NCI-H774 (cell line): Measurements from ENCODE around the gene KLHL29.

Experiments
- DNase-seq: peaks from one replicate; lab custom pipeline; 2025; lab: John Stamatoyannopoulos, UW

Gene KLHL29

GRCh38 chr2:23616630-23617029 is 231.7 kb downstream of the KLHL29 start:
- no peak for DNase-seq

- DNase-seq, result no peak
Measured at GRCh38 chr2:23617167-23617810, 232.3 kb downstream of the KLHL29 start.

GRCh38 chr2:23617811-23618215 is 232.8 kb downstream of the KLHL29 start:
- no peak for DNase-seq

DNA sequence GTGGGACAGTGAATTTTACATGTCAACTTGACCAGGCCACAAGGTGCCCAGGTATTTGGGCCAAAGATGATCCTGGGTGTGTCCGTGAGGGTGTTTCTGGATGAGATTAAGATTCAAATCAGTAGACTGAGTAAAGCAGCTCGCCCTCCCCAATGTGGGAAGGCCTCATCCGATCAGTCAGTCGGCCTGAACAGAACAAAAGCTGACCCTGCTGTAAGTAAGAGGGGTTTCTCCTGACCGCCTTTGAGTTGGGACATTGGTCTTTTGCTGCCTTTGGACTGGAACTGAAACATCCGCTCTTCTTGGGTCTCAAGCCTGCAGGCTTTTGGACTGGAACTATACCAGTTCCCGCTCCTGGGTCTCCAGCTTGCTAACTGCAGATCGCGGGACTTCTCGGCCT is 233.3 kb downstream of the KLHL29 start:
- no peak for DNase-seq

GRCh38 chr2:23618794-23619530 is 234.0 kb downstream of the KLHL29 start:
- DNase-seq, result no peak

GRCh38 chr2:23619941-23620340 is 235.0 kb downstream of the KLHL29 start:
- no peak for DNase-seq

DNA sequence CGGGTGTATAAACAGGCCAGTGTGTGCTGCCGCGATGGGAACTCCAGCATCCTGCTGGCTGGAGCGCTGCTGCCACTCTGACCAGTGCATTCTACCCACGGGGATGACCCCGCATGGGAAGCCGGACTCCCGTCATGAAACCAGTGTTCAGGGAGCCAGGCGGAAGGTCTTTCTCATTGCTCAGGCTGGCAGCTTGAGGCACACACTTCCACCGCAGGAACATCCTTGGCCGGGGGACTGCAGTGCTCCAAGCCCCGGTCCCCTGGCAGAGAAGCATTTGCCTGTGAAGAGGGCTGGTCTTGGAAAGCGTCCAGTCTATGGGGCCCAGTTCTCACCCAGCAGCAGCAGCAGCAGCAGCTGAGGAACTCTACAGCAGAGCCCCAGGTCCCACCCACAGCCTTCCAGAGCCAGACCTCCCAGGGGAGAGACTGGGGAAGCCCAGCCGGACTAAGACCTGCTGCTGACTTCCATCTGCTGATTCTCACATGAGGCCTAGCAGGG is 235.9 kb downstream of the KLHL29 start:
- no peak for DNase-seq

DNA sequence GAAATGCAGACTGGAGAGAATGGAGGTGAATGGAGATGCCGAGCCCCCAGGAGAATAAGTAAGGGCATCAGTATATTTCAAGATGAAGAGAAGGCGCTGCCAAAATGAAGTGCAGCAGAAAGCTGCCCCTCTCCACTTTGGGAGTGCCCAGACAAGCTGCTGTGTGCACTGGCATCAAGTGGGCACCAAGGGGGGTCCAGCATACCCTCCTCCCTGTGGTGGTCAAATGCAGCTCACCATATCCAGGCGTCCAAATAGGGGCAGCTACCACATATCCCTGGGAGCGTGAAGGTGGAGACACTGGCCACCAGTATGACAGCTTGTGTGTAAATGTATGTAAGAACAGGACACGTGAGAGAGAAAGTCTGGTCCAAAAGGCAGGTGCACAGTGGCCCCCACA is 236.6 kb downstream of the KLHL29 start:
- no peak for DNase-seq

- no peak for DNase-seq
Measured at GRCh38 chr2:23622466-23622865, 237.5 kb downstream of the KLHL29 start.

GRCh38 chr2:23622966-23623675 is 238.1 kb downstream of the KLHL29 start:
- DNase-seq, result no peak

DNA sequence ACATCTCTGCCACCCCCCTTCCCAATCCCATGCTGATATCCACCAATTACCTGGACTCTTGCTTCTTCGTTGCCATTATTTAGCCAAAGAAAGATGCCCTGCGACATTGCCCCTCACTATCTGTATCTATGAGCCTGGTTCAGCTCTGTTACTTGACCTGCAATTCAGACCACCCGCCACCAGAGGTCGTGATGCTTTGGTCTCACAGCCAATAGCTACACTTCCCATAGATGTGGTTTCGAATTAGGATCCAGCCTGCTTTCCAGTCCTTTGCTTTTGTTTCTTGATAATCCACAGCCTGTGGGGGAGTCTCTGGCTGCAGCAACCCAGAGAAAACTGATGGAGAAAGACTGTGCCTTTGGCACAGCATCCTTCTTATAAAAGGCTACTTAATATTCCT is 239.4 kb downstream of the KLHL29 start:
- no peak for DNase-seq

DNA sequence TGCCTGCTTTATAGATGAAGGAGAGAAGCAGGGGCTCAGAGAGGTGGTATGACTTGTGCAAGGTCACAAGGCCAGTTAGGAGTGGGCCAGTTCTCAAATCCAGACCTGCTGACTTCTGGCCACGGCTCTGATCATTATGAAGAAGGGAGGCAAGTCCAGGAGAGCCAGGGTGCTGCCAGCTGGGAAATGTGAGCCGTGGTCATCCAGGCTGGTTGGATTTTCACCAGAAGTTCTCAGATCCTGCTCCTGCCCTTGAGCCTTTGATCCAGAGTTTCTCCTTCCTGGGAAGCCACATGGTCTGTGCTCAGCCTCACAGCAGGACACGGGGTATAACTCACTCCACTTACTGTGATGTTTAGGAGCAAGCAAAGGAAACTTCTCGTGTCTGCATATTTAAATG is 239.9 kb downstream of the KLHL29 start:
- no peak for DNase-seq

DNA sequence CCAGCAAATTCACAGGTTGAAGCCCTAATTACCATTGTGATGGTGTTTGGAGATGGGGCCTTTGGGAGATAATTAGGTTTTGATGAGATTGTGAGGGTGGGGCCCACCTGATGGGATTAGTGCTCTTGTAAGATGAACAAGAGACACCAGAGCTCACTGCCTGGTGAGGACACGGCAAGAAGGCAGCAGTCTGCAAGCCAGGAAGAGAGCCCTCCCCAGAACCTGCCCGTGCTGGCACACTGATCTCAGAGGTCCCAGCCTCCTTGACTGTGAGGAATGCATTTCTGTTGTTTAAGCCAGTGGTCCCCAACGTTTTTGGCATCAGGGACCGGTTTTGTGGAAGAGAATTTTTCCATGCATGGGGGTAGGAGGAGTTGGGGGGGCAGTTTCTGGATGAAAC is 240.7 kb downstream of the KLHL29 start:
- no peak for DNase-seq

GRCh38 chr2:23626701-23627230 is 241.8 kb downstream of the KLHL29 start:
- no peak for DNase-seq

- no peak for DNase-seq
Measured at GRCh38 chr2:23627236-23628009, 242.4 kb downstream of the KLHL29 start.

GRCh38 chr2:23628926-23629771 is 244.2 kb downstream of the KLHL29 start:
- DNase-seq, result no peak

- DNase-seq, result no peak
Measured at GRCh38 chr2:23629772-23630480, 244.9 kb downstream of the KLHL29 start.

DNA sequence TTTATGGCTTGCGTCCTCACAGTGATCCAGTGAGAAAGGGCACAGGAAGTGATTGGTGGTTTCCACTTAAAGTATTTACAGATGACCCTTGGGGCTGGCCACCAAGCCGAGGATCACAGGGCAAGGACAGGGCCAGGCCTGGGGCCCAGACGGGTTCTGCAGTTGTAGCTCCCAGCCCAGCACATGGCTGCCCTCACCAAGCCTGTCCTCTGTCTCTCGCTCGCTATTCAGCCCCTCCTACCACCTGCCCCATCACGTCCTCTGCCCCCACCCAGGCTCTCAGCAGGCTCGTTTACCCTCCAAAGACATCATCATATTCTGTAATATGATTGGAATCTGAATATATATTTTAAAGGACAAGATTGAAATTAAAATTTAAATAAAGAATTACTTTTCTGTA is 246.0 kb downstream of the KLHL29 start:
- DNase-seq, result no peak

DNA sequence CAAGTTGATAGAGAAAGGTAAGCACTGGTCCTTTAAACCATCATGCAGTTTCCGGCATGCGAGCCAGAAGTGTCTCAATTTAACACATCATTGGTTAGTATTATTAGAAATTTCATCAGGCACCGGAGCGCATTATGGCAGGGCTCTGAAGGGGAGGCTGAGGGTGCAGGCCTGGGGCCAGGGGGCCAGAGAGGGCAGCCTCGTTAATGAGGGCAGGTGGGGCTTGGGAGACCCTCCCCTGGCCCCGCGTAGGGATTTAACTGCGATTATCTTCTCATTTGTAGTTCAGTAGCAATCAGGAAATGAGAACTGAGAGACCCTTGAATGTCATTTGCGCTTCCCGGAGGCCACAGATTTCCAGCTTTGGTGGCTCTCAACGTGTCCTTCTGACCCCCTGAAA is 246.4 kb downstream of the KLHL29 start:
- DNase-seq, result no peak

DNA sequence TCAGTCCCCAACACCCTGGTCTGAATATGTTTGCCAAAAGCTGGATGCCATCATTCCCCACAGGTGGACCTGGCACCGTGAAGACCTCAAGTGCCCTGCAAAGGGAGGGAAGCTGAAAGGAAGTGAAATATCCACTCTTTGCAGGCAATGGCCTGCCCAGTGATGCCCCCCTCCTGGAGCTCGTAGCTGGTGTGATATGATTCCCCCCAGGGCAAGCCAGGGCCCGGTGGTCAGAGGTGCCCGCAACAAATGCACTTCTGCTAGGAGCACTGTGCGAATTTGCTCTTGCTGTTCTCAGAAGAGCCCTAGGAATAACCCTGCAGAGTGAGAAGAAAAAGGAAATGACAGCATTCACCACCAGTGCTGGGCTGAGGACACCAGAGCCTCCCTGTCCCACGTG is 247.4 kb downstream of the KLHL29 start:
- no peak for DNase-seq
